ENCODE measurements around the gene ZDHHC1.
A peak's percentile ranks its signal among the peaks of the same experiment; 100 is the strongest.

ZDHHC1 gene

DNA sequence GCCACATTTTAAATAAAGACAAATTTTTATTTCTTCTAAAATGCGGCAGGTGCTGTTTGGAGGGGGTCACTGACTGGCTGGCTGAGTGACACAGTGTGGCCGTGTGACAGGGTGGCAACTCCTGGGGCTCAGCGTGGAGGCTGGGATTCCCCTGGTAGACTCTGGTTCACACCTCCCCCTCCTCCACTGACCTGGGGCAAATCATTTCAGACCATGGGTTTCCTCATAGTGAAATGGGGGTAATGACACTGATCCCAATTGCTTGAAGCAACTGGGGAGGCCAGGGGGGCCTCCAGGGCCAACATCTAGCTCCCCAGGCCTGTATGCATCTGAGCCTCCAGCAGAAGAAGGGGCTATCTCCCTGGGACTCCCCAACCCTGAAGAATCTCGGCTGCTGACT is 21.2 kb upstream of the ZDHHC1 start:
- Histone ChIP-seq H3K36me3 (ENCODE audit: insufficient read depth, low read length) (peaks cover 30% of the 10 kb centered on the region), H3K9me3 (ENCODE audit: low read length) (no peaks in the 10 kb centered on the region), H3K4me3 (ENCODE audit: low read depth in 1 of 2, low read length in 2 of 2) (no peak overlapping the region), H3K27ac (ENCODE audit: low read depth, low read length) (no peak overlapping the region), H3K27me3 (ENCODE audit: control insufficient read depth in 1 of 2, insufficient read depth in 2 of 2, low read length in 2 of 2) (no peaks in the 10 kb centered on the region), H3K9ac (ENCODE audit: low read length) (no peak overlapping the region), H3K4me1 (ENCODE audit: insufficient read depth, low read length) (peaks cover 20% of the 10 kb centered on the region)

DNA sequence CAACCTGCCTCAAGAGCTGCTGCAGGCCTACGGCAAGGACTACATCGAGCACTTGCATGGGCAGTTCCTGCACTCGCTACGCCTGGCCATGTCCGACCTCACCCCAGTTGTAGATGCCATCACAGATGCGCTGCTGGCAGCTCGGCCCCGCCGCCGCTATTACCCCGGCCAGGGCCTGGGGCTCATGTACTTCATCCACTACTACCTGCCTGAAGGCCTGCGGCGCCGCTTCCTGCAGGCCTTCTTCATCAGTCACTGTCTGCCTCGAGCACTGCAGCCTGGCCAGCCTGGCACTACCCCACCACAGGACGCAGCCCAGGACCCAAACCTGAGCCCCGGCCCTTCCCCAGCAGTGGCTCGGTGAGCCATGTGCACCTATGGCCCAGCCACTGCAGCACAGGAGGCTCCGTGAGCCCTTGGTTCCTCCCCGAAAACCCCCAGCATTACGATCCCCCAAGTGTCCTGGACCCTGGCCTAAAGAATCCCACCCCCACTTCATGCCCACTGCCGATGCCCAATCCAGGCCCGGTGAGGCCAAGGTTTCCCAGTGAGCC is 20.4 kb upstream of the ZDHHC1 start:
- Histone ChIP-seq H3K4me1 (ENCODE audit: insufficient read depth, low read length) (peaks cover 14% of the 10 kb centered on the region), H3K36me3 (ENCODE audit: insufficient read depth, low read length) (peaks cover 30% of the 10 kb centered on the region), H3K27me3 (ENCODE audit: control insufficient read depth in 1 of 2, insufficient read depth in 2 of 2, low read length in 2 of 2) (no peaks in the 10 kb centered on the region), H3K4me3 (ENCODE audit: low read depth in 1 of 2, low read length in 2 of 2) (no peak overlapping the region), H3K9ac (ENCODE audit: low read length) (no peak overlapping the region), H3K27ac (ENCODE audit: low read depth, low read length) (no peak overlapping the region), H3K9me3 (ENCODE audit: low read length) (no peaks in the 10 kb centered on the region)

DNA sequence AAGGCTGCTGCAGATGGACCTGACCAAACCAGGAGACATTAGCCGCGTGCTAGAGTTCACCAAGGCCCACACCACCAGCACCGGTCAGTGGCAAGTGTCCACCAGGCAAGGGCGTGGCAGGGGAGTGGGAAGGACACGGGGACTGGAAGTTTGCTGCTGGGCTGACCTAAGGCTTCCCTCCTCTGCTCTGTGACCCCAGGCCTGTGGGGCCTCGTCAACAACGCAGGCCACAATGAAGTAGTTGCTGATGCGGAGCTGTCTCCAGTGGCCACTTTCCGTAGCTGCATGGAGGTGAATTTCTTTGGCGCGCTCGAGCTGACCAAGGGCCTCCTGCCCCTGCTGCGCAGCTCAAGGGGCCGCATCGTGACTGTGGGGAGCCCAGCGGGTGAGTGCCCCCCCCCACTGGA is 19.5 kb upstream of the ZDHHC1 start:
- H3K4me1 ChIP-seq (ENCODE audit: insufficient read depth, low read length), result peaks cover 9% of the 10 kb centered on the region

DNA sequence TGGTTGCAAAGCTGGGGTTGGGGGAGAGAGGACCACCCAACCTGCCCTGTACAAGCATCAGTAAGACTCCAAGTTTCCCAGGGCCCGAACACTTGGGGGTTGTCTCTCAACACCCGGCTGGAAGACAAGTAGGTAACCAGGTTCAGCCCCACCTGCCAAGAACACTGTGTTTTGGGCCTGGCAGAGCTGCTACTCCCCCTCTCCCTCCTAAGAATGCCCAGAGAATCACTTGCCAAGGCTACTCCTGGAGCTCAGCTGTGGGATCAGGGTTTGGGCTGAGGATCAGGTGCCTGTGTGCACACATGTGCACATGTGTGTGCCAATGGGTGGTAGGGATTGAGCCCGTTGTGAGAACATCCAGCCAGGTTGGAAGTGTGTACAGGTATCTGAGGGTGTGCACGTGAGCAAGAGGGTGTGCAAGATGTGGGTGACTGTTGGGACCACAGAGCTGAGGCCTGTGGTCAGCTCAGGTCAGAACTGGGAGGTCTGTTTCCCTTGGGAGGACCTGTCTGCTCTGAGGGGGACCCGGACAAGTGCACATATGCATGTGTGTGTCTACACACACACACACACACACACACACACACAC is 16.9 kb upstream of the ZDHHC1 start:
- peaks cover 17% of the 10 kb centered on the region for H3K36me3 ChIP-seq (ENCODE audit: insufficient read depth, low read length)
- H3K9me3 ChIP-seq (ENCODE audit: low read length), result no peaks in the 10 kb centered on the region
- no peak overlapping the region for H3K4me3 ChIP-seq (ENCODE audit: low read depth in 1 of 2, low read length in 2 of 2)
- H3K27ac ChIP-seq (ENCODE audit: low read depth, low read length), result no peak overlapping the region
- peaks cover 0 to 7% of the 10 kb centered on the region in 2 donors for H3K27me3 ChIP-seq (ENCODE audit: control insufficient read depth in 1 of 2, insufficient read depth in 2 of 2, low read length in 2 of 2)
- no peak overlapping the region for H3K9ac ChIP-seq (ENCODE audit: low read length)
- H3K4me1 ChIP-seq (ENCODE audit: insufficient read depth, low read length), result peaks cover 13% of the 10 kb centered on the region

More for the DNA sequence above, 19.5 kb upstream of the ZDHHC1 start:
- Histone ChIP-seq H3K27ac (ENCODE audit: low read depth, low read length) (no peak overlapping the region), H3K9ac (ENCODE audit: low read length) (no peak overlapping the region), H3K4me3 (ENCODE audit: low read depth in 1 of 2, low read length in 2 of 2) (no peak overlapping the region), H3K36me3 (ENCODE audit: insufficient read depth, low read length) (peaks cover 25% of the 10 kb centered on the region), H3K27me3 (ENCODE audit: control insufficient read depth in 1 of 2, insufficient read depth in 2 of 2, low read length in 2 of 2) (no peaks in the 10 kb centered on the region), H3K9me3 (ENCODE audit: low read length) (no peaks in the 10 kb centered on the region)

DNA sequence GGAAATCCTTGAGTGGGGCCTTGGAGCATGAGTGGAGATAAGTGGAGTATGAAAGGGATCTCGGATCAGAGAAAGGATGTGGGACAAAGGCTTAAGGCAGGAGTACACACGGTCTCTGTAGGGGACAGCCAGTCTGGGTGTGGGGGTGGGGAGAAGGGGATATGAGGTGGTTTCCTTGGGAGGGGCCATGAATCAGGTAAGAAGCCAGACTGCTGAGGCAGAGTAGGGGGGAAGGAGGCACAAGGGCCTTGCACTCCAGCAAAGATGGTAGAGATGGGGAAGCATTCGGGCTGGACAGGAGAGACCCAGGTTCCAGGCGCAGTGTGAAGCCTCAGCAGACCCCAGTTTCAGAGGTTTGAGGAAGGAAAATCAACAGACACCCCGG is 16.2 kb upstream of the ZDHHC1 start:
- Histone ChIP-seq H3K9ac (ENCODE audit: low read length) (no peak overlapping the region), H3K9me3 (ENCODE audit: low read length) (no peaks in the 10 kb centered on the region), H3K4me3 (ENCODE audit: low read depth in 1 of 2, low read length in 2 of 2) (no peak overlapping the region), H3K27me3 (ENCODE audit: control insufficient read depth in 1 of 2, insufficient read depth in 2 of 2, low read length in 2 of 2) (peaks cover 0 to 7% of the 10 kb centered on the region in 2 donors), H3K4me1 (ENCODE audit: insufficient read depth, low read length) (peaks cover 15% of the 10 kb centered on the region), H3K27ac (ENCODE audit: low read depth, low read length) (no peak overlapping the region), H3K36me3 (ENCODE audit: insufficient read depth, low read length) (peaks cover 11% of the 10 kb centered on the region)

DNA sequence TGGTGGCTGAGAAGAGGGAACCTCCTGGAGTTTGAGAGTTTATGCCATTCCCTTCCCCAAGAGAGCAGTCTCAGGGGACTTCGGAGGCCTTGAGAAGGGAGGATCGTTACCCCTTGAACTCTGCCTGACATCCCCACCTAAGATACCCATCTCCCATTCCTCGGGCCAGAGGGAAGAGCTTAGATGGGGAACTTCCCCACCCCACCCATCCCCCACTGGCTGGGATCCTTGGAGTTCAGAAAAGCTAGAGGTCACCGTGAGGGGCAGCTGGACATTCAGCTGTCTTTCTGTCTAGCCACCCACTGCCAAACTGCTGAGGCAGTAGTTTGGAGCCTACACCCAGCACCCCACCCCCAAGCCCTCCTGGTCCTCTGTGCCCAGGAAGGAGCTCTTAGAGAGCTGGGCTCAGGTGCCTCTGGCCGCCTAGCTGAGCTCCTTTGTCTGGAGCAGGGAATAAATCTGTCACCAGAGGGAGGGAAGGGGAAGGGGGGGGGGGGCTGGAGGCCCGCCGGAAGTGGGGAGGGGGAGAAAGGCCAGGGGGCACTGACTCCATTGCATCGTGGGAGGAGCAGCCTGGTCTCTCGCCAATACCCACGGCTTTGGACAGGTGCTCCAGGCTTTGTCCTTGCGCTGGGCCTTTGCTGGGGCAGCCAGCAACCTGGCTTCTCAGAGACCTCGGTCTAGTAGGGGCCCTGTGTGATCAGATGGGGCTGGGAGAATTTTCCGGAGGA is 15.7 kb upstream of the ZDHHC1 start:
- H3K27me3 ChIP-seq (ENCODE audit: control insufficient read depth in 1 of 2, insufficient read depth in 2 of 2, low read length in 2 of 2), result peaks cover 0 to 7% of the 10 kb centered on the region in 2 donors
- no peak overlapping the region for H3K9ac ChIP-seq (ENCODE audit: low read length)
- H3K4me3 ChIP-seq (ENCODE audit: low read depth in 1 of 2, low read length in 2 of 2), result peak overlapping the region in 1 of 2 donors; percentile 52
- H3K36me3 ChIP-seq (ENCODE audit: insufficient read depth, low read length), result peaks cover 5% of the 10 kb centered on the region
- no peaks in the 10 kb centered on the region for H3K9me3 ChIP-seq (ENCODE audit: low read length)
- H3K27ac ChIP-seq (ENCODE audit: low read depth, low read length), result no peak overlapping the region
- H3K4me1 ChIP-seq (ENCODE audit: insufficient read depth, low read length), result peaks cover 15% of the 10 kb centered on the region

DNA sequence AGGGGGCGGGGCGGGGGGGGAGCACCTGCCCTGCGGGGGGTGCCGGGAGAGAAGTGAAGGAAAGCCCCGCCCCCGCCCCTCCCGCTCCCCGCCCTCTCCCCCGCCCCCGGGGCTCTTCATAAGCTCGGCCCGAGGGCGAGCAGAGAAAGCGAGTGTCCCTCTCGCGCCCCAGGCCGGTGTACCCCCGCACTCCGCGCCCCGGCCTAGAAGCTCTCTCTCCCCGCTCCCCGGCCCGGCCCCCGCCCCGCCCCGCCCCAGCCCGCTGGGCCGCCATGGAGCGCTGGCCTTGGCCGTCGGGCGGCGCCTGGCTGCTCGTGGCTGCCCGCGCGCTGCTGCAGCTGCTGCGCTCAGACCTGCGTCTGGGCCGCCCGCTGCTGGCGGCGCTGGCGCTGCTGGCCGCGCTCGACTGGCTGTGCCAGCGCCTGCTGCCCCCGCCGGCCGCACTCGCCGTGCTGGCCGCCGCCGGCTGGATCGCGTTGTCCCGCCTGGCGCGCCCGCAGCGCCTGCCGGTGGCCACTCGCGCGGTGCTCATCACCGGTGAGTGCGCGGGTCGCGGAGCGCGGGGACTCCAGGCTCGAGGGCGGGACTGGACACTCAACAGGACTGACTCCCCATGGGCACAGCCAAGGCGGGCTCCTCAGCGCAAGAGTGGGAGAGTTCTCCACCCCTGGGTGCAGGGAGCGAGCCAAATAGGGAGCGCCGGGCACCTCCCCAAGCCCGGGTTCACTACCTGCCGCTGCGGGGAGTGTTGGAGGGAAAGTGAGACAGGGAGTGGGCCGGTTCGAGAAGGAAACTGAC is 14.9 kb upstream of the ZDHHC1 start, which contains the start of gene HSD11B2:
TSS of gene HSD11B2 (plus strand) at position 145 of the 798 bp plus-strand sequence. CDS start at position 273, 128 bp downstream.
- H3K9me3 ChIP-seq (ENCODE audit: low read length), result no peaks in the 10 kb centered on the region
- H3K9ac ChIP-seq (ENCODE audit: low read length), result no peak within 1 kb of the TSS
- H3K27me3 ChIP-seq (ENCODE audit: control insufficient read depth in 1 of 2, insufficient read depth in 2 of 2, low read length in 2 of 2), result peaks cover 0 to 7% of the 10 kb centered on the region in 2 donors
- peaks cover 15% of the 10 kb centered on the region for H3K4me1 ChIP-seq (ENCODE audit: insufficient read depth, low read length)
- no peaks in the 10 kb centered on the region for H3K36me3 ChIP-seq (ENCODE audit: insufficient read depth, low read length)
- peak within 1 kb of the TSS; percentile 41 to 52 for H3K4me3 ChIP-seq (ENCODE audit: low read depth in 1 of 2, low read length in 2 of 2)
- H3K27ac ChIP-seq (ENCODE audit: low read depth, low read length), result peak within 1 kb of the TSS; percentile 74

DNA sequence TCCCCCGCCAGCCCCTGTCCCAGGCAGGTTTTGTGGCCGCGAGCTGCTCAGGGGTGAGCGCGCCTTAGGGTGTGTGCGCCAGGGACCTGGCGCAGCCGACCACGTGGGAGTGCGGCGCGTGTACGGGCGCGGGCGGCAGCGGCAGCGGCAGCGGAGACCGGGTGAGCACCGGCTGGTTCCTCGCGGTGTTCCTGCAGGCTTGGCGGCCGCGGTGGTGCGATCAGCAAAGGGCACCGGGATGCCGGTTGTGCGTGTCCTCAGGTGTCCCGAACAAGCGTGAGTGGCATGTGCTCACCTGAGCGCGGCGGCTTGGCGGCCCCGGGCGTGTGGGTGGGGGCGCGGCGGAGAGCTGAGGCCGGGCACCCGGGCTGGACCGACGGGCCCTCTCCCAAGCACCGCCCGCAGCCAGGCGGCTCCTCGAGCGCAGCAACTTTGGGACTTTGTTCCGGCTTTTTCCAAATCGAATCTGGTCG is 14.3 kb upstream of the ZDHHC1 start:
- peaks cover 0 to 10% of the 10 kb centered on the region in 2 donors for H3K27me3 ChIP-seq (ENCODE audit: control insufficient read depth in 1 of 2, insufficient read depth in 2 of 2, low read length in 2 of 2)
- H3K4me1 ChIP-seq (ENCODE audit: insufficient read depth, low read length), result peaks cover 15% of the 10 kb centered on the region
- no peak overlapping the region for H3K9ac ChIP-seq (ENCODE audit: low read length)
- peak overlapping the region; percentile 41 for H3K4me3 ChIP-seq (ENCODE audit: low read depth in 1 of 2, low read length in 2 of 2)
- H3K9me3 ChIP-seq (ENCODE audit: low read length), result no peaks in the 10 kb centered on the region
- no peaks in the 10 kb centered on the region for H3K36me3 ChIP-seq (ENCODE audit: insufficient read depth, low read length)
- peak overlapping the region; percentile 74 for H3K27ac ChIP-seq (ENCODE audit: low read depth, low read length)

DNA sequence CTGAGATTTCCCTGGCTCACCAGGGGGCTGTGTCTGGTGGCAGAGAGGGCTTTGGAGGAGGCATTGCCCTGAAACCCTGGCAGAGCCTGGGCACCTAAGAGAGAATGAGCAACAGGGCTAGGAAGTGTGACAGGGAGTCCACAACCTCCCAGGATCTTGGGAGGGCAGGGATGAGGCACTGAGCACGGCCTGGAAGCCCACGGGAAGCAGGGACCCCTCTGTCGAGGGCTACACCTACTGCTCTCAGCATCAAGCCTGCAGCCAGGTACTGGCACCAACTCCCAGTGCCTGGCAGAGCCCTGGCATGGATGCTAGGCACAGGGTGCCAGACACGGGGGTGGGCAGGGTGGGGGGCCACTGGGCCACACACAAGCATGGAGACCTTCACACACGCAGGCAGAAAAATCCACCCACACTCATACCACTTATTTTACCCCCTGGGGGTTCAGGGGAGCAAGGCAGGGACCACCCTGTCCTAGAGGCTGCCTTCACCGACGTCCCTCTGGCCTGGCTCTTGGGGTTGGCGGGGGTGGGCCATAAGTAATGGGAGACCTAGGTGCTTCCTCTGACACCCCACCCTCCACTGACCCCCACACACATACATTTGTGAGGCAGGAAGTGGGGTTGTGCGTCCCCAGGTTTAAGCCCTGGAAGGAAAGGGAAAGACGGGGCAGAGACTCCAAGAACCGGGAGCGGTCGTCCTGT is 13.7 kb upstream of the ZDHHC1 start:
- no peak overlapping the region for H3K9ac ChIP-seq (ENCODE audit: low read length)
- peak overlapping the region; percentile 41 for H3K4me3 ChIP-seq (ENCODE audit: low read depth in 1 of 2, low read length in 2 of 2)
- H3K27me3 ChIP-seq (ENCODE audit: control insufficient read depth in 1 of 2, insufficient read depth in 2 of 2, low read length in 2 of 2), result peaks cover 0 to 12% of the 10 kb centered on the region in 2 donors
- peaks cover 15% of the 10 kb centered on the region for H3K4me1 ChIP-seq (ENCODE audit: insufficient read depth, low read length)
- no peaks in the 10 kb centered on the region for H3K9me3 ChIP-seq (ENCODE audit: low read length)
- H3K27ac ChIP-seq (ENCODE audit: low read depth, low read length), result no peak overlapping the region
- H3K36me3 ChIP-seq (ENCODE audit: insufficient read depth, low read length), result no peaks in the 10 kb centered on the region

DNA sequence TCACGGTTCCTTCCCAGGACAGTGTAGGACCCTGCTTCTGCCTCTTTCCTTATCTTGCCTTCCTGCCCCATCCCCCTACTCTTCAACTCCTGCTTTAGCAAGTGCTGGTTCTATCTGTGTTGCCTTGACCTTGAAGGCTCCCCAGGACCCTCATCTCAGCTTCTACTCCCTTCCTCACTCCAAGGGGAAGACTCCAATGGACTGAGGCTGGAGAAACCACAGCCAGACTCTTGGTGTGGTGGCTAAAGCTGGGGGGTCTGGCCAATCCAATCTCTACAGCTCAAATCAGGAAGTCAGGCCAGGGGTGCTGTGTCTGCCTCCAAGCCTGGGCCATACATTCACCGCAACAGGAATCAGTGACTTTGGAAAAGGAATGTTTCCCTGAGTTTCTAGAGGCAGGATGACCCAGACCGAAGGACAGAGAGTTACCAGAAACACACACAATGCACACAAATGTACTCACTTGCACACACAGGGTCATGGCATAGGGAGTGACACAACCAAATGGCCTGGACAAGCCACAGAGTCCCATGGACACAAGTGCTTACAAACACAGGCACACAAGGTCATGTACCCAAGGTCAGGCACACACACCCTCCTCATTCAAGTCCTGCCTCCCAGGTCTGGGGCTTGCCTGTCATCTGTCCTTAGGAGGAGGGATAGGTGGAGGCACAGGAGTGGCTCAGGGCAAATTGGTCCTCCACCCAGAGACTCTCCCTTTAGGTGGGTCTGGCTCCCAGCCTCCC is 12.9 kb upstream of the ZDHHC1 start:
- Histone ChIP-seq H3K9me3 (ENCODE audit: low read length) (no peaks in the 10 kb centered on the region), H3K27ac (ENCODE audit: low read depth, low read length) (no peak overlapping the region), H3K4me3 (ENCODE audit: low read depth in 1 of 2, low read length in 2 of 2) (no peak overlapping the region), H3K9ac (ENCODE audit: low read length) (no peak overlapping the region), H3K4me1 (ENCODE audit: insufficient read depth, low read length) (peaks cover 15% of the 10 kb centered on the region), H3K27me3 (ENCODE audit: control insufficient read depth in 1 of 2, insufficient read depth in 2 of 2, low read length in 2 of 2) (peaks cover 0 to 12% of the 10 kb centered on the region in 2 donors), H3K36me3 (ENCODE audit: insufficient read depth, low read length) (no peaks in the 10 kb centered on the region)

All from muscle layer of colon (tissue), 2 donors.